Heart left ventricle (tissue), 16 donors: Measurements from ENCODE around the gene P2RX3. TPM values are rescaled to one million over a fixed set of nuclear protein-coding genes. Genes with fewer than 3 reads are reported as not detected.

Experiments used
- ATAC-seq, 4 donors: fragments of 200-7000 bp; cut with Tn5 transposase; one replicate each; pipeline ENCODE4 v1.9.1; 2020 to 2022; ENCODE audit warnings: moderate library complexity in 4 of 4, mild to moderate bottlenecking in 3 of 4, moderate number of reproducible peaks in 1 of 4
- DNase-seq, 5 donors: peaks; one replicate each; pipeline ENCODE4 v3.0.0-alpha.2; 2020
- H3K27ac ChIP-seq, 12 donors: fragments of 200-600 bp; sonication (generic) in 4 of 12; one replicate each; pipeline versions ENCODE4 v1.5.0 to v1.8.0; 2016 to 2022; ENCODE audit warnings: mild to moderate bottlenecking in 2 of 12
- H3K27me3 ChIP-seq, 9 donors: fragments of 200-600 bp; sonication (generic) in 2 of 9; one replicate each; pipeline versions ENCODE4 v1.5.1 to v1.8.0; 2016 to 2022; ENCODE audit warnings: mild to moderate bottlenecking in 3 of 9
- H3K36me3 ChIP-seq, 9 donors: fragments of 200-600 bp; sonication (generic) in 2 of 9; one replicate each; pipeline versions ENCODE4 v1.5.0 to v1.8.0; 2018 to 2022; ENCODE audit warnings: mild to moderate bottlenecking in 2 of 9
- H3K4me1 ChIP-seq, 12 donors: fragments of 200-600 bp; sonication (generic) in 4 of 12; one replicate each; pipeline versions ENCODE4 v1.5.0 to v1.8.0; 2016 to 2022; ENCODE audit warnings: mild to moderate bottlenecking in 3 of 12
- H3K4me3 ChIP-seq, 12 donors: fragments of 200-600 bp; sonication (generic) in 4 of 12; one replicate each; pipeline versions ENCODE4 v1.5.0 to v1.8.0; 2017 to 2022; ENCODE audit warnings: mild to moderate bottlenecking in 9 of 12, moderate library complexity in 4 of 12
- H3K9me3 ChIP-seq, 12 donors: fragments of 200-600 bp; sonication (generic) in 4 of 12; one replicate each; pipeline versions ENCODE4 v1.5.0 to v1.8.0; 2016 to 2022; ENCODE audit warnings: mild to moderate bottlenecking in 1 of 12
- CTCF ChIP-seq, 12 donors: fragments of 200-600 bp; sonication (generic) in 4 of 12; IDR thresholded peaks; one replicate each; pipeline versions ENCODE4 v1.5.0 to v1.8.0; 2018 to 2022; ENCODE audit warnings: antibody characterized with exemption in 12 of 12, mild to moderate bottlenecking in 5 of 12
- POLR2A ChIP-seq, 2 donors: fragments of 450-650 bp; IDR thresholded peaks; one replicate each; pipeline ENCODE4 v1.6.1; 2017; ENCODE audit warnings: antibody characterized with exemption in 2 of 2, mild to moderate bottlenecking in 2 of 2, moderate library complexity in 2 of 2
- WGBS, 4 donors: extraction: QIAGEN DNeasy Blood & Tissue Kit in 2 of 4; methylation state at CpG; one replicate each; pipeline versions ENCODE4 v1.1.5 to v1.1.7; 2013 to 2018; 5-methylcytosine and 5-hydroxymethylcytosine counted together
- intact Hi-C, 10 donors: fragments of 100-400 bp; cut with DNase I; formaldehyde crosslinking; loops; one replicate each; pipeline versions ENCODE4 v1.11.1 to v1.14.2; 2022
- polyA plus RNA-seq, 2 donors: library from polyadenylated mRNA; stranded (reverse); fragments of 200-250 nt; gene quantifications; one replicate each; pipeline ENCODE4 v1.2.3, GENCODE V29; 2013
- total RNA-seq, 9 donors: library from RNA; depleted of rRNA in 2 of 9; stranded (reverse); fragments of >200 nt in 2 of 9; fragmentation: NEBNext Ultra II Directional in 3 of 9; extraction: Animal tissue kit (Norgen Biotek cat#: 25700) in 3 of 9; gene quantifications; one replicate each; pipeline versions ENCODE4 v1.1.0 to v1.2.4, GENCODE V29; 2016 to 2023
- donor health status: ischemic (EF 13 %, LVEDD 7.1; RV severe dilation, severe dysfunction).
- donor health status: healthy with polysubstance abuse.
- donor health status: DM: no; HTN: yes; CAD: no.
- donor health status: DM: no; HTN: no; CAD: no.
- donor health status: ischemic (EF 25% LVEDD 6.9; RV normal size, moderate dysfunction).
- donor health status: ischemic (EF 25% LVEDD 5.7; RV mildly dilated, moderate dysfunction).
- donor health status: healthy.
- donor health status: DM: yes; HTN: yes; CAD: no.
- donor health status: ischemic (EF 35%, LVEDD 5.7; RV mildly dilated, moderate dysfunction).
- donor health status: nonischemic (EF 11% LVEDD 7.7; RV severe dilation, severe dysfunction).
- donor health status: DM: yes; HTN: yes; CAD: no.
- donor health status: PGD.
- donor health status: ischemic (EF 29% LVEDD 5.4; RV normal size, mild dysfunction).
- donor health status: nonischemic (EF 23%, LVEDD 6.1; RV moderate dilation, normal function).

P2RX3 gene
- total and polyA plus RNA-seq, 11 donors: 0.35 to 7.1 (median 1.3) TPM

DNA sequence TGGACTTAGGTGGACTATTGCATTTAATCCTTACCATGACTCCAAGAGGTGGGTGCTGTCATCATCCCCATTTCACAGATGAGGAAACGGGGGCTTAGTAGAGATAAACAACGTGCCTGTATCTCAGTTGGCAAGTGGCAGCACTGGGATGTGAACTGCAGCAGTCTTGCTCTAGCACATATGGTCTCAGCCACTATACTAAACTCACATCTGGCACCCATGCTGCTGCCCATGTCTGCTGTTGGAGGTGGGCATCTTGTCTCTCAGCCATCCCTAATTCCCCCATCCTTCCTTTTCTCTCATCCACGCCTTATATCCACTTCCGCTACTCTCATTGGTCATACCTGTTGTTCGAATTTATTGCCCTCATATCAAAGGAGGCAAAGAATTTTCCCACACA, 39.0 kb downstream of the P2RX3 start:
- H3K27ac ChIP-seq: no peak overlapping the region
- no peak overlapping the region for H3K4me3 ChIP-seq
- WGBS, 4 donors: 56 to 74% (median 71%) methylated on average over 5 of the region's 5 CpGs
- H3K36me3 ChIP-seq: no peaks in the 10 kb centered on the region
- peaks cover 0 to 19% (median 10%) of the 10 kb centered on the region in 12 donors for H3K4me1 ChIP-seq
- no peak for DNase-seq
- H3K27me3 ChIP-seq: peaks cover 0 to 4% (median 0%) of the 10 kb centered on the region in 9 donors
- TF ChIP-seq POLR2A (IDR thresholded peaks at IDR 0.05) (no peak), CTCF (IDR thresholded peaks at IDR 0.05) (no peak)
- no peaks in the 10 kb centered on the region for H3K9me3 ChIP-seq
- ATAC-seq: no peak
- intact Hi-C loops: no loop called here

DNA sequence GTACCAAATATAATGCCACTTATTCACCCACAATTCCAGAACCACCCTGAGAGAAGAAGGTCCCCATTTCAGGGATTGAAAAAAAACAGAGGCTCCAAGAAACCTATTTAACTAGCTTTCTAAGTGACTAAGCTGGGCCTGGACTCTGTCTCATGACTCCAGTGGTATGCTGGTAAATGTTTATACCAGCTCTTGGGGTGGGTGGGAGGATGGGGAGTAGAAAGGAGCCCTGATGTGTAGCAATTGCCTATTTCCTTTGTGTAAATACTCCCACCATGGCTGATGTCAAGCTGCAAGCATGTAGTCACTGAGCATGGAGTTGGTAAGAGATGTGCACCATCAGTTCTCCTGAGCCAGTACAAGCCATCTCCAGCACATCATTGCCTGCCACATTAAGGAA, 40.0 kb downstream of the P2RX3 start:
- DNase-seq (no peak), ATAC-seq (no peak)
- Histone ChIP-seq H3K4me3 (no peak overlapping the region), H3K36me3 (no peaks in the 10 kb centered on the region), H3K27ac (no peak overlapping the region), H3K9me3 (no peaks in the 10 kb centered on the region), H3K4me1 (peaks cover 0 to 8% (median 2%) of the 10 kb centered on the region in 12 donors), H3K27me3 (peaks cover 0 to 4% (median 0%) of the 10 kb centered on the region in 9 donors)
- TF ChIP-seq CTCF (IDR thresholded peaks at IDR 0.05) (no peak), POLR2A (IDR thresholded peaks at IDR 0.05) (no peak)
- intact Hi-C loops: no loop called here

DNA sequence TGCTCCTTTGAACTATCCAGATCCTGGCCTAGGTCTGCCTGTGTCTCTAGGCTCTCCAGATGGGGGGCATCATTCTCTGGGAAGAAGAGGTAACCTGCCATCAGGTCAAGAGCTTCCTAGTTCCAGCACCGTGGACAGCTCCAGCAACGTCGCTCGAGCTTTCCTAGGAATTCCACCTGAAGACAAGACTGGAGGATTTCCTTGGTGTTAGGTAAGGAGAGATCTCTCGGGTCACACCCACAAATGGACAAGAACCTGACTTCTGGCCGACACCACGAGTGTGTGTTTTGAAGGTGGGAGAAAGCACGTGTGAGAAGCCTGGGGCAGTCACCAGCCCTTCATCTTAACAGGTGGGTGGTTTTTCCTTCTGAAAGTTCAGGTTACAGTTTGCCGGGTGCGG, 41.6 kb downstream of the P2RX3 start:
- Histone ChIP-seq H3K36me3 (no peaks in the 10 kb centered on the region), H3K4me1 (peaks cover 0 to 4% (median 0%) of the 10 kb centered on the region in 12 donors), H3K27ac (no peak overlapping the region), H3K4me3 (no peak overlapping the region), H3K9me3 (no peaks in the 10 kb centered on the region), H3K27me3 (peaks cover 0 to 4% (median 0%) of the 10 kb centered on the region in 9 donors)
- 30 to 35% (median 31%) methylated on average over 9 to 10 of the region's 10 CpGs for WGBS, 4 donors
- no peak for TF ChIP-seq CTCF (IDR thresholded peaks at IDR 0.05)
- DNase-seq (no peak), ATAC-seq (no peak)
- intact Hi-C loops: loop anchor here in 1 of 10 donors (10.0 kb wide), 1 partner anchor 65 kb away; no protein-coding TSS in a partner anchor

DNA sequence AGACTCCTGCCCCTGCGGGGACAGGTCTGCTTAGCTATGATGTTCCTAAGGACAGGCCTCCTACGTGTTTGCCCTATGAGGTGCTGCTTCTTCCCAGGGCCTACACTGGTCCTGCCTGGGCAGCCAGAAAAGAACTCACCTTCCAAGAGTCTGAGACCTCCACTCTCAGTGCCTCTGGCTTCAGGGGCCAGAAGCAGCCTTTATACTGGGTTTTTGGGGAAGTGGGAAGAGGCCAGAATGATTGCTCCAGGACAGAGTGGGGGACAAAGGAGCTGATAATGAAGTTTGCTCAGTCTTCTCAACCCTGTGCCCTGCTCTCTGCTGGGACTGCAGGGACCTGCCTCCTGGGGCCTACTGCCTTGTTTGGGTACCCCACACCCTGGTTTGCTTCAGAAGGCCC, 42.8 kb downstream of the P2RX3 start, which contains the start of gene PRG3:
Gene PRG3, minus strand, starts transcription at position 176 of the 400 bp plus-strand sequence. CDS start 442 bp downstream, outside the sequence.
- no peak for TF ChIP-seq POLR2A (IDR thresholded peaks at IDR 0.05)
- no peak for TF ChIP-seq CTCF (IDR thresholded peaks at IDR 0.05)
- WGBS, 4 donors: 69 to 86% (median 76%) methylated on average over 2 of the region's 2 CpGs

More for the DNA sequence above, 42.8 kb downstream of the P2RX3 start, which contains the start of gene PRG3:
- no peak within 1 kb of the TSS for H3K27ac ChIP-seq
- no peak for DNase-seq
- H3K36me3 ChIP-seq: no peaks in the 10 kb centered on the region
- H3K4me3 ChIP-seq: no peak within 1 kb of the TSS
- intact Hi-C loops: loop anchor here in 1 of 10 donors (10.0 kb wide), 1 partner anchor 64 kb away; no protein-coding TSS in a partner anchor
- H3K27me3 ChIP-seq: peaks cover 0 to 4% (median 0%) of the 10 kb centered on the region in 9 donors
- no peaks in the 10 kb centered on the region for H3K4me1 ChIP-seq
- no peak for ATAC-seq
- no peaks in the 10 kb centered on the region for H3K9me3 ChIP-seq
